Measurements from ENCODE around the gene TAF4B.
"Not testable (repeated sequence)": the region's sequence is repeated elsewhere in the genome, so short reads cannot be mapped to it uniquely, and the experiment has no call there.

Gene TAF4B

DNA sequence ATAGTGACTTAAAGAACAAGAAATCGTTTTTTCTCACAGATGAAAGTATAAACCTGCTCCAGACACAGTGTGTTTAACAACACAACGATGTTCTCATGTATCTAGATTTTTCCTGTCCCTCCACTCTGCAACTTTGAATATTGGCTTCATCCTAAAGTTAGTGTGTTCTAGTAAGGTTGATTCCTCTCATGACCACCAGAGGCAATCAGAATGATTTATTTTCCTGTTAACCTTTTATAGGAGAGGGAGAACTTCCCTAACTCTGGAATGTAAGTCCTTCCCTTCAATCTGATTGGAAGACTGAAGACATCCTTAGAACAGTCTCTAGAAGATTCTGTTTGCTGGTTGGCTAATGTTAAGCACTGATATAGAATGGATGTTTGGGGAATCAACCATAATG is 41.0 kb upstream of the TAF4B start:
- no peak overlapping the region for H3K9ac ChIP-seq (ENCODE audit: low read depth, low read length)
- H3K4me1 ChIP-seq (ENCODE audit: insufficient read depth, low read length), result peaks cover 12% of the 10 kb centered on the region
- ATAC-seq (ENCODE audit: insufficient read depth, low read depth) (no peak), DNase-seq (no peak)
- peaks cover 7% of the 10 kb centered on the region for H3K9me3 ChIP-seq (ENCODE audit: insufficient read depth, low read length, severe bottlenecking)
- H3K27me3 ChIP-seq (ENCODE audit: insufficient read depth, low read length, poor library complexity), result no peaks in the 10 kb centered on the region
- H2AFZ ChIP-seq (ENCODE audit: low read depth, low read length), result no peak overlapping the region
- H3K27ac ChIP-seq (ENCODE audit: low read length), result no peak overlapping the region
- TF ChIP-seq CTCF (IDR thresholded peaks at IDR 0.05; ENCODE audit: borderline replicate concordance, extremely low read depth, low read length, poor library complexity, severe bottlenecking), result peak; percentile 44
- no peak for TF ChIP-seq EZH2 (IDR thresholded peaks at IDR 0.05; ENCODE audit: borderline replicate concordance, low read depth, low read length, severe bottlenecking)
- no peaks in the 10 kb centered on the region for H3K79me2 ChIP-seq (ENCODE audit: insufficient read depth, low read length)
- no peaks in the 10 kb centered on the region for H3K36me3 ChIP-seq (ENCODE audit: insufficient read depth, low read length)
- H3K4me2 ChIP-seq (ENCODE audit: insufficient read depth, low read length), result no peak overlapping the region
- no peaks in the 10 kb centered on the region for H4K20me1 ChIP-seq (ENCODE audit: insufficient read depth, low read length)
- no peak overlapping the region for H3K4me3 ChIP-seq (ENCODE audit: low read depth in 1 of 2, low read length in 2 of 2)

- Histone ChIP-seq H3K4me1 (ENCODE audit: insufficient read depth, low read length) (peaks cover 16% of the 10 kb centered on the region), H3K9me3 (ENCODE audit: insufficient read depth, low read length, severe bottlenecking) (no peaks in the 10 kb centered on the region), H3K27me3 (ENCODE audit: insufficient read depth, low read length, poor library complexity) (no peaks in the 10 kb centered on the region), H3K27ac (ENCODE audit: low read length) (peak overlapping the region; percentile 75), H3K4me3 (ENCODE audit: low read depth in 1 of 2, low read length in 2 of 2) (peak overlapping the region; percentile 4 to 48; a peak in 3 of 4 replicates), H2AFZ (ENCODE audit: low read depth, low read length) (peak overlapping the region; percentile 89), H3K9ac (ENCODE audit: low read depth, low read length) (peak overlapping the region; percentile 46), H3K36me3 (ENCODE audit: insufficient read depth, low read length) (no peaks in the 10 kb centered on the region), H3K79me2 (ENCODE audit: insufficient read depth, low read length) (no peaks in the 10 kb centered on the region), H4K20me1 (ENCODE audit: insufficient read depth, low read length) (no peaks in the 10 kb centered on the region), H3K4me2 (ENCODE audit: insufficient read depth, low read length) (peak overlapping the region; percentile 59)
- peak; percentile 99 for ATAC-seq (ENCODE audit: insufficient read depth, low read depth)
- TF ChIP-seq EZH2 (IDR thresholded peaks at IDR 0.05; ENCODE audit: borderline replicate concordance, low read depth, low read length, severe bottlenecking) (no peak), CTCF (IDR thresholded peaks at IDR 0.05; ENCODE audit: borderline replicate concordance, extremely low read depth, low read length, poor library complexity, severe bottlenecking) (no peak)
- peak; percentile 81 for DNase-seq
These were observed 35.7 kb upstream of the TAF4B start for GRCh38 chr18:26190506-26190905.

GRCh38 chr18:26192233-26192632 is 34.0 kb upstream of the TAF4B start:
- Histone ChIP-seq H3K9me3 (ENCODE audit: insufficient read depth, low read length, severe bottlenecking) (no peaks in the 10 kb centered on the region), H3K79me2 (ENCODE audit: insufficient read depth, low read length) (no peaks in the 10 kb centered on the region), H3K27ac (ENCODE audit: low read length) (no peak overlapping the region), H3K9ac (ENCODE audit: low read depth, low read length) (no peak overlapping the region), H3K27me3 (ENCODE audit: insufficient read depth, low read length, poor library complexity) (no peaks in the 10 kb centered on the region), H4K20me1 (ENCODE audit: insufficient read depth, low read length) (no peaks in the 10 kb centered on the region), H3K4me2 (ENCODE audit: insufficient read depth, low read length) (no peak overlapping the region), H2AFZ (ENCODE audit: low read depth, low read length) (no peak overlapping the region), H3K36me3 (ENCODE audit: insufficient read depth, low read length) (no peaks in the 10 kb centered on the region), H3K4me1 (ENCODE audit: insufficient read depth, low read length) (peaks cover 16% of the 10 kb centered on the region), H3K4me3 (ENCODE audit: low read depth in 1 of 2, low read length in 2 of 2) (no peak overlapping the region)
- no peak for DNase-seq
- no peak for TF ChIP-seq EZH2 (IDR thresholded peaks at IDR 0.05; ENCODE audit: borderline replicate concordance, low read depth, low read length, severe bottlenecking)
- no peak for ATAC-seq (ENCODE audit: insufficient read depth, low read depth)

DNA sequence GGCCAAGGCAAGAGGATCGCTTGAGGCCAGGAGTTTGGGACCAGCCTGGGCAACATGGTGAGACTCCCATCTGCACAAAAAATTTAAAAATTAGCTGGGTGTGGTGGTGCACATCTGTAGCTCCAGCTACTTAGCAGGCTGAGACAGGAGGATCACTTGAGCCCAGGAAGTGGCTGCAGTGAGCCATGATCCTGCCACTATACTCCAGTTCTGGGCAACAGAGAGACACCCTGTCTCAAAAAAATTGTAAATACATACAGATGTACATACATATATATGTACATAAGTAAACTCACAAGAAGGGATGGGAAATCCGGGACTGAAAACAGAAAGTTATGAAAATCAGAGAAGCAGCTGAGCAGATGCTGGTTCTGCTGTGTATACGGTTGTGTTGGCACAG is 29.6 kb upstream of the TAF4B start:
- DNase-seq (no peak), ATAC-seq (ENCODE audit: insufficient read depth, low read depth) (no peak)
- Histone ChIP-seq H3K9me3 (ENCODE audit: insufficient read depth, low read length, severe bottlenecking) (no peaks in the 10 kb centered on the region), H3K27me3 (ENCODE audit: insufficient read depth, low read length, poor library complexity) (no peaks in the 10 kb centered on the region), H3K79me2 (ENCODE audit: insufficient read depth, low read length) (no peaks in the 10 kb centered on the region), H2AFZ (ENCODE audit: low read depth, low read length) (no peak overlapping the region), H4K20me1 (ENCODE audit: insufficient read depth, low read length) (no peaks in the 10 kb centered on the region), H3K4me3 (ENCODE audit: low read depth in 1 of 2, low read length in 2 of 2) (no peak overlapping the region), H3K4me2 (ENCODE audit: insufficient read depth, low read length) (no peak overlapping the region), H3K4me1 (ENCODE audit: insufficient read depth, low read length) (0 out of 2 replicates have a peak, but pooled peaks cover under 1% of the 10 kb centered on the region), H3K9ac (ENCODE audit: low read depth, low read length) (no peak overlapping the region), H3K27ac (ENCODE audit: low read length) (no peak overlapping the region), H3K36me3 (ENCODE audit: insufficient read depth, low read length) (no peaks in the 10 kb centered on the region)
- no peak for TF ChIP-seq CTCF (IDR thresholded peaks at IDR 0.05; ENCODE audit: borderline replicate concordance, extremely low read depth, low read length, poor library complexity, severe bottlenecking)
- no peak for TF ChIP-seq EZH2 (IDR thresholded peaks at IDR 0.05; ENCODE audit: borderline replicate concordance, low read depth, low read length, severe bottlenecking)

GRCh38 chr18:26202001-26202400 is 24.2 kb upstream of the TAF4B start:
- H3K9ac ChIP-seq (ENCODE audit: low read depth, low read length); DNase-seq; H3K27me3 ChIP-seq (ENCODE audit: insufficient read depth, low read length, poor library complexity); H3K4me2 ChIP-seq (ENCODE audit: insufficient read depth, low read length); H3K4me1 ChIP-seq (ENCODE audit: insufficient read depth, low read length); H3K27ac ChIP-seq (ENCODE audit: low read length); H3K9me3 ChIP-seq (ENCODE audit: insufficient read depth, low read length, severe bottlenecking); H2AFZ ChIP-seq (ENCODE audit: low read depth, low read length); H4K20me1 ChIP-seq (ENCODE audit: insufficient read depth, low read length); ATAC-seq (ENCODE audit: insufficient read depth, low read depth); H3K79me2 ChIP-seq (ENCODE audit: insufficient read depth, low read length); H3K36me3 ChIP-seq (ENCODE audit: insufficient read depth, low read length); H3K4me3 ChIP-seq (ENCODE audit: low read depth in 1 of 2, low read length in 2 of 2): not testable (repeated sequence)
